ENCODE data around the gene ATP2A3.
A peak's percentile ranks its signal among the peaks of the same experiment; 100 is the strongest.

ATP2A3 gene

GRCh38 chr17:3885970-3886369 lies 78.3 kb downstream of the ATP2A3 start:
- peak; percentile 53 for DNase-seq (ENCODE audit: low read depth)
- no peak for TF ChIP-seq CTCF (conservative IDR thresholded peaks at IDR 0.05; ENCODE audit: low read length)
- no peak overlapping the region for H3K4me3 ChIP-seq (ENCODE audit: low read length)

GRCh38 chr17:3885271-3885670 lies 79.0 kb downstream of the ATP2A3 start:
- no peak for TF ChIP-seq CTCF (conservative IDR thresholded peaks at IDR 0.05; ENCODE audit: low read length)
- no peak for DNase-seq (ENCODE audit: low read depth)
- H3K4me3 ChIP-seq (ENCODE audit: low read length) = no peak overlapping the region

- H3K4me3 ChIP-seq (ENCODE audit: low read length) = no peak overlapping the region
- DNase-seq (ENCODE audit: low read depth) = no peak
- TF ChIP-seq CTCF (conservative IDR thresholded peaks at IDR 0.05; ENCODE audit: low read length) = no peak
These were observed 80.0 kb downstream of the ATP2A3 start for GRCh38 chr17:3884188-3884587.

GRCh38 chr17:3882276-3882675 lies 82.0 kb downstream of the ATP2A3 start:
- no peak for DNase-seq (ENCODE audit: low read depth)
- TF ChIP-seq CTCF (conservative IDR thresholded peaks at IDR 0.05; ENCODE audit: low read length) = no peak
- H3K4me3 ChIP-seq (ENCODE audit: low read length) = no peak overlapping the region

GRCh38 chr17:3880983-3881382 lies 83.3 kb downstream of the ATP2A3 start:
- no peak for DNase-seq (ENCODE audit: low read depth)
- no peak overlapping the region for H3K4me3 ChIP-seq (ENCODE audit: low read length)
- TF ChIP-seq CTCF (conservative IDR thresholded peaks at IDR 0.05; ENCODE audit: low read length) = no peak

- no peak for DNase-seq (ENCODE audit: low read depth)
- TF ChIP-seq CTCF (conservative IDR thresholded peaks at IDR 0.05; ENCODE audit: low read length) = no peak
- no peak overlapping the region for H3K4me3 ChIP-seq (ENCODE audit: low read length)
These were observed 84.4 kb downstream of the ATP2A3 start for GRCh38 chr17:3879591-3880417.

GRCh38 chr17:3879186-3879585 lies 85.1 kb downstream of the ATP2A3 start:
- DNase-seq (ENCODE audit: low read depth) = peak; percentile 82
- no peak overlapping the region for H3K4me3 ChIP-seq (ENCODE audit: low read length)
- TF ChIP-seq CTCF (conservative IDR thresholded peaks at IDR 0.05; ENCODE audit: low read length) = peak; percentile 7; the same call in 1 of the 2 replicates
